HCT116 (cell line): ENCODE measurements around the gene GPM6B. TPM values are rescaled to one million over a fixed set of nuclear protein-coding genes. Genes with fewer than 3 reads are reported as not detected.

Experiments used
- ATAC-seq: fragments of 200-7000 bp; cut with Tn5 transposase; 2 replicates; pipeline ENCODE4 v1.9.1; 2020; ENCODE audit warnings: mild to moderate bottlenecking, moderate library complexity
- Bru-seq: library from RNA; stranded (reverse); fragments of 400-500 nt; gene quantifications from one replicate; lab custom pipeline; 2021; lab: Mats Ljungman, UMichigan
- BruChase-seq, 2 experiments: library from RNA; stranded (reverse); fragments of 400-500 nt; gene quantifications; one replicate each; lab custom pipeline; 2021; lab: Mats Ljungman, UMichigan
- BruUV-seq: library from RNA; stranded (reverse); fragments of 400-500 nt; replicated peaks from 2 replicates; lab custom pipeline; 2021; lab: Mats Ljungman, UMichigan
- CTCF ChIA-PET: fragments of 300-600 bp; sonication (Branson Sonifier 250); formaldehyde crosslinking; loops from one replicate; lab custom pipeline; 2021; ENCODE audit warnings: antibody characterized with exemption; lab: Charles Lee
- POLR2A ChIA-PET: fragments of 300-600, 350-600 bp; sonication (Branson Sonifier 250); formaldehyde crosslinking; loops from one replicate; lab custom pipeline; 2021; ENCODE audit warnings: antibody characterized with exemption; lab: Charles Lee
- RAD21 ChIA-PET, 2 experiments: fragments of 300-600 bp; sonication (Branson Sonifier 250); formaldehyde crosslinking; loops; one replicate each; lab custom pipeline; 2023; ENCODE audit warnings: low total read pairs in 2 of 2; ENCODE audit not compliant: uncharacterized antibody in 2 of 2, unreplicated experiment in 2 of 2, low non-redundant PET in 1 of 2; lab: Charles Lee
- DNase-seq: peaks from one replicate; pipeline ENCODE4 v3.0.0-alpha.2; 2010; ENCODE audit warnings: low read depth, low spot score
- H2AFZ ChIP-seq: fragments of 200-600 bp; shearing (Covaris generic), sonication (generic); 2 replicates; pipeline ENCODE4 v1.6.1; 2017; ENCODE audit warnings: low read depth, mixed run types, mixed read lengths, antibody characterized with exemption, low read length; ENCODE audit not compliant: poor library complexity, severe bottlenecking
- H3K27ac ChIP-seq: 2 replicates; pipeline ENCODE4 v1.5.1; 2012; ENCODE audit warnings: low read depth, low read length
- H3K27me3 ChIP-seq: fragments of 200-600 bp; sonication (generic); 2 replicates; pipeline ENCODE4 v1.6.1; 2016; ENCODE audit warnings: mixed run types, low read length, mixed read lengths; ENCODE audit not compliant: insufficient read depth
- H3K36me3 ChIP-seq, 2 experiments: fragments of 200-500 bp in 1 of 2; fragments of 200-600 bp in 1 of 2; sonication (Bioruptor generic) in 1 of 2; sonication (generic) in 1 of 2; 2 replicates each; pipeline versions ENCODE4 v1.5.1 to v1.6.1; 2014 to 2016; ENCODE audit warnings: low read length in 2 of 2, inconsistent platforms in 1 of 2, mixed read lengths in 1 of 2, mixed run types in 1 of 2; ENCODE audit not compliant: insufficient read depth in 2 of 2, control insufficient read depth in 1 of 2
- H3K4me1 ChIP-seq, 2 experiments: fragments of 200-600 bp in 1 of 2; sonication (generic) in 1 of 2; 2 replicates each; pipeline versions ENCODE4 v1.5.1 to v1.6.1; 2012 to 2017; ENCODE audit warnings: low read length in 2 of 2, inconsistent platforms in 1 of 2, mild to moderate bottlenecking in 1 of 2, mixed read lengths in 1 of 2, mixed run types in 1 of 2, moderate library complexity in 1 of 2; ENCODE audit not compliant: insufficient read depth in 2 of 2, control insufficient read depth in 1 of 2
- H3K4me2 ChIP-seq: fragments of 200-600 bp; sonication (generic); 2 replicates; pipeline ENCODE4 v1.6.1; 2017; ENCODE audit warnings: mixed run types, low read length, mixed read lengths
- H3K4me3 ChIP-seq, 2 experiments: fragments of 200-600 bp in 1 of 2; sonication (generic) in 1 of 2; replicated peaks in 1 of 2; 2 replicates each; pipeline ENCODE4 v1.5.1; 2011 to 2016; ENCODE audit warnings: low read length in 2 of 2, control low read depth in 1 of 2, low read depth in 1 of 2, mild to moderate bottlenecking in 1 of 2, mixed read lengths in 1 of 2, mixed run types in 1 of 2
- H3K79me2 ChIP-seq: fragments of 200-600 bp; sonication (generic); 2 replicates; pipeline ENCODE4 v1.6.1; 2017; ENCODE audit warnings: mild to moderate bottlenecking, mixed run types, low read length, moderate library complexity, mixed read lengths; ENCODE audit not compliant: insufficient read depth
- H3K9ac ChIP-seq: fragments of 200-600 bp; sonication (generic); 2 replicates; pipeline ENCODE4 v1.6.1; 2016; ENCODE audit warnings: low read length, mixed read lengths
- H3K9me2 ChIP-seq: fragments of 200-600 bp; sonication (generic), shearing (Covaris generic); 2 replicates; pipeline ENCODE4 v1.6.1; 2017; ENCODE audit warnings: mixed run types, mild to moderate bottlenecking, moderate library complexity; ENCODE audit not compliant: insufficient read depth
- H3K9me3 ChIP-seq, 2 experiments: fragments of 200-500 bp in 1 of 2; fragments of 200-600 bp in 1 of 2; sonication (Bioruptor generic) in 1 of 2; sonication (generic) in 1 of 2; 2 replicates each; pipeline ENCODE4 v1.6.1; 2014 to 2017; ENCODE audit warnings: low read length in 2 of 2, mixed read lengths in 2 of 2, inconsistent platforms in 1 of 2, low read depth in 1 of 2, mild to moderate bottlenecking in 1 of 2, mixed run types in 1 of 2, moderate library complexity in 1 of 2; ENCODE audit not compliant: control insufficient read depth in 1 of 2, insufficient read depth in 1 of 2
- H4K20me1 ChIP-seq: fragments of 200-600 bp; sonication (generic), shearing (Covaris generic); 2 replicates; pipeline ENCODE4 v1.6.1; 2017; ENCODE audit warnings: mixed run types, mild to moderate bottlenecking, moderate library complexity; ENCODE audit not compliant: insufficient read depth
- ELF1 ChIP-seq: IDR thresholded peaks from 2 replicates; pipeline ENCODE4 v1.6.1; 2012; ENCODE audit warnings: low read depth, borderline replicate concordance
- EZH2phosphoT487 ChIP-seq: fragments of 200-600 bp; IDR thresholded peaks from 2 replicates; pipeline ENCODE4 v1.6.1; 2018; ENCODE audit warnings: antibody characterized with exemption, borderline replicate concordance
- FOSL1 ChIP-seq: IDR thresholded peaks from 2 replicates; pipeline ENCODE4 v1.6.1; 2012; ENCODE audit warnings: low read depth
- JUND ChIP-seq: IDR thresholded peaks from 2 replicates; pipeline ENCODE4 v1.6.1; 2012
- POLR2A ChIP-seq: IDR thresholded peaks from 2 replicates; pipeline ENCODE4 v1.7.0; 2011; ENCODE audit warnings: borderline replicate concordance; ENCODE audit not compliant: insufficient read depth, insufficient read length; ENCODE audit errors: extremely low read depth
- POLR2AphosphoS5 ChIP-seq: IDR thresholded peaks from 2 replicates; pipeline ENCODE4 v1.6.1; 2011; ENCODE audit warnings: mild to moderate bottlenecking, low read depth, low read length, moderate library complexity
- RAD21 ChIP-seq: IDR thresholded peaks from 2 replicates; pipeline ENCODE4 v1.6.1; 2012; ENCODE audit warnings: low read depth, mild to moderate bottlenecking
- SIN3A ChIP-seq: IDR thresholded peaks from 2 replicates; pipeline ENCODE4 v1.6.1; 2012; ENCODE audit warnings: low read depth
- SP1 ChIP-seq: IDR thresholded peaks from 2 replicates; pipeline ENCODE4 v1.6.1; 2012; ENCODE audit warnings: low read depth
- SRF ChIP-seq: IDR thresholded peaks from 2 replicates; pipeline ENCODE4 v1.6.1; 2012; ENCODE audit warnings: low read depth
- TCF7L2 ChIP-seq: IDR thresholded peaks from 2 replicates; pipeline ENCODE4 v1.7.0; 2011; ENCODE audit warnings: borderline replicate concordance, inconsistent platforms; ENCODE audit not compliant: insufficient read depth, insufficient read length; ENCODE audit errors: extremely low read depth
- YY1 ChIP-seq: IDR thresholded peaks from 2 replicates; pipeline ENCODE4 v1.6.1; 2011; ENCODE audit warnings: low read length, low read depth, moderate library complexity, mild to moderate bottlenecking; ENCODE audit not compliant: insufficient replicate concordance; ENCODE audit errors: extremely low read depth
- intact Hi-C: fragments of 100-400 bp; cut with micrococcal nuclease; formaldehyde crosslinking; loops from 2 replicates; pipeline ENCODE4 v1.10.0; 2022
- long read RNA-seq: library from polyadenylated mRNA; unstranded; transcript quantifications from one replicate; pipeline ENCODE4 v2.0.0, GENCODE V29; 2021; ENCODE audit not compliant: unreplicated experiment
- polyA plus RNA-seq: library from polyadenylated mRNA; unstranded; fragments of >200 nt; gene quantifications from 2 replicates; pipeline ENCODE4 v1.2.1, GENCODE V29; 2012; ENCODE audit warnings: missing spikeins
- total RNA-seq: library from RNA; stranded (reverse); gene quantifications from one replicate; pipeline ENCODE4 v1.2.1, GENCODE V29; 2021; ENCODE audit not compliant: unreplicated experiment
- TF ChIP-seq, protein P1 (sequence below), 3 experiments: fragments of 200-600 bp in 1 of 3; sonication (generic) in 1 of 3; IDR thresholded peaks in 2 of 3; conservative IDR thresholded peaks in 1 of 3; 2 replicates each; pipeline ENCODE4 v1.5.1; 2012 to 2017; ENCODE audit warnings: low read depth in 2 of 3, low read length in 2 of 3, antibody characterized with exemption in 1 of 3, borderline replicate concordance in 1 of 3, control low read depth in 1 of 3, mild to moderate bottlenecking in 1 of 3, mixed read lengths in 1 of 3, mixed run types in 1 of 3, moderate library complexity in 1 of 3; ENCODE audit not compliant: insufficient read depth in 1 of 3
- TF ChIP-seq, protein P2 (sequence below): IDR thresholded peaks from 2 replicates; pipeline ENCODE4 v1.6.1; 2011; ENCODE audit warnings: mild to moderate bottlenecking, low read length, moderate library complexity; ENCODE audit not compliant: insufficient replicate concordance; ENCODE audit errors: extremely low read depth
- TF ChIP-seq, protein P3 (sequence below): IDR thresholded peaks from 2 replicates; pipeline ENCODE4 v1.6.1; 2012

Gene GPM6B, protein sequence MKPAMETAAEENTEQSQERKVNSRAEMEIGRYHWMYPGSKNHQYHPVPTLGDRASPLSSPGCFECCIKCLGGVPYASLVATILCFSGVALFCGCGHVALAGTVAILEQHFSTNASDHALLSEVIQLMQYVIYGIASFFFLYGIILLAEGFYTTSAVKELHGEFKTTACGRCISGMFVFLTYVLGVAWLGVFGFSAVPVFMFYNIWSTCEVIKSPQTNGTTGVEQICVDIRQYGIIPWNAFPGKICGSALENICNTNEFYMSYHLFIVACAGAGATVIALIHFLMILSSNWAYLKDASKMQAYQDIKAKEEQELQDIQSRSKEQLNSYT
- total RNA-seq (0.07 TPM), Bru-seq, nascent RNA (percentile 9 among the genes with signal in this experiment), BruChase-seq, experiment 1, labeled RNA remaining after a 6-hour chase (percentile 7 among the genes with signal in this experiment), BruChase-seq, experiment 2, labeled RNA remaining after a 2-hour chase (percentile 13 among the genes with signal in this experiment)
- 0.07 and 0.17 TPM in 2 replicates for polyA plus RNA-seq
- long read RNA-seq: 0 reads

DNA sequence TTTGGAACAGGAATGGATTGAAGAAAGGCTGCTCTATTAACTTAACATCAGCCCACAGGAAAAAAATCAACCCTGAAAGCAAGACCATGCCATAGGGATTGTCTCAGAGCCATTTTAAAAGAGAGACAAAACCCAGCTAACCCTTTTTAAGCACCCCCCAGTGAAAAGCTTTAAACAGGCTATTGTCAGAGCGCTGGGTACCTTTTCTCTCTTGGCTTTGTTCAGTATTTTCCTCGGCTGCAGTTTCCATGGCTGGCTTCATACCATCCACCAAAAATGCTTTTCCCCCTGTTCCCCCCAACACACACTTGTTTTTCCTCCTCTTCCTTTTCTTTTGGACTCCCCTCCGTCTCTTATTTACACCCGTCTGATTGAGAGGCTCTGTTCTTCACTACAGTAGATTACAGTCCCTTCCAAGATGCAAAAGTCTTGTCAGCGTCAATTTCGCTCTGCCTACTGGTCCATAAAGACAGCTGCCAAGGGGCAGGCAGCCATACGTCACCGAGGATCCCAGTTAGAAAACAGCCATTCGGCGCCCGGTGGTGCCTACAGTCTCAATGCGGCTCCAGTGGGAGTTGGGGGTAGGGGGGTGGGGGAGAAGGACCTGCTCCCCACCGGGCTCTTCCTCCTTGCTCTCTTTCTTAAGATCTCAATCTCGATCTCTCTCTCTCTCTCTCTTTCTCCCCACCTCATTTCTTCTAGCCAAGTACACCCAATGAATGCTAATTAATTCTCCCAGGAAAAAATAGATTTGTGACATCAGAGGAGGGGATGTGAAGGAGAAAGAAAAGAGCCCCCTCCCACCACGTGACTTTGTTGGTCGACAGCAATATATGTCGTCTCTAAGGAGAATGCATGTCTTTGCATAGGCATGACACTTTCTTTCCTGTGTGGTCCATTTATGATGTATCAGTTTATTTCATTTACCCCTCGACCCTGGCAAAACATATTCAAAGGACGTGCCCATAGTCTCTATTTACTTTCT lies at the start of gene GPM6B:
Gene GPM6B, minus strand, starts transcription at position 451 of the 985 bp plus-strand sequence. Its CDS starts 189 bp downstream, at position 262.
- H2AFZ ChIP-seq: no peak within 1 kb of the TSS
- DNase-seq: no peak
- no peaks in the 10 kb centered on the region for H3K9me3 ChIP-seq
- no peak within 1 kb of the TSS for H3K27ac ChIP-seq
- ATAC-seq: no peak
- H3K79me2 ChIP-seq: no peaks in the 10 kb centered on the region
- peaks cover 29% of the 10 kb centered on the region for H3K27me3 ChIP-seq
- H3K4me1 ChIP-seq: no peaks in the 10 kb centered on the region
- H3K9ac ChIP-seq: no peak within 1 kb of the TSS
- TF ChIP-seq SIN3A: no peak
- TF ChIP-seq EZH2phosphoT487: no peak
- no peak for TF ChIP-seq TCF7L2
- TF ChIP-seq FOSL1: no peak
- TF ChIP-seq, protein P1, sequence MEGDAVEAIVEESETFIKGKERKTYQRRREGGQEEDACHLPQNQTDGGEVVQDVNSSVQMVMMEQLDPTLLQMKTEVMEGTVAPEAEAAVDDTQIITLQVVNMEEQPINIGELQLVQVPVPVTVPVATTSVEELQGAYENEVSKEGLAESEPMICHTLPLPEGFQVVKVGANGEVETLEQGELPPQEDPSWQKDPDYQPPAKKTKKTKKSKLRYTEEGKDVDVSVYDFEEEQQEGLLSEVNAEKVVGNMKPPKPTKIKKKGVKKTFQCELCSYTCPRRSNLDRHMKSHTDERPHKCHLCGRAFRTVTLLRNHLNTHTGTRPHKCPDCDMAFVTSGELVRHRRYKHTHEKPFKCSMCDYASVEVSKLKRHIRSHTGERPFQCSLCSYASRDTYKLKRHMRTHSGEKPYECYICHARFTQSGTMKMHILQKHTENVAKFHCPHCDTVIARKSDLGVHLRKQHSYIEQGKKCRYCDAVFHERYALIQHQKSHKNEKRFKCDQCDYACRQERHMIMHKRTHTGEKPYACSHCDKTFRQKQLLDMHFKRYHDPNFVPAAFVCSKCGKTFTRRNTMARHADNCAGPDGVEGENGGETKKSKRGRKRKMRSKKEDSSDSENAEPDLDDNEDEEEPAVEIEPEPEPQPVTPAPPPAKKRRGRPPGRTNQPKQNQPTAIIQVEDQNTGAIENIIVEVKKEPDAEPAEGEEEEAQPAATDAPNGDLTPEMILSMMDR (IDR thresholded peaks at IDR 0.05 in 2 of 3, conservative IDR thresholded peaks at IDR 0.05 in 1 of 3; ENCODE audit: borderline replicate concordance in 1 of 3, insufficient read depth in 1 of 3, low read depth in 2 of 3, low read length in 2 of 3): no peak
- no peak for TF ChIP-seq SP1
- no peak for TF ChIP-seq POLR2A
- TF ChIP-seq YY1: no peak
- TF ChIP-seq, protein P2, sequence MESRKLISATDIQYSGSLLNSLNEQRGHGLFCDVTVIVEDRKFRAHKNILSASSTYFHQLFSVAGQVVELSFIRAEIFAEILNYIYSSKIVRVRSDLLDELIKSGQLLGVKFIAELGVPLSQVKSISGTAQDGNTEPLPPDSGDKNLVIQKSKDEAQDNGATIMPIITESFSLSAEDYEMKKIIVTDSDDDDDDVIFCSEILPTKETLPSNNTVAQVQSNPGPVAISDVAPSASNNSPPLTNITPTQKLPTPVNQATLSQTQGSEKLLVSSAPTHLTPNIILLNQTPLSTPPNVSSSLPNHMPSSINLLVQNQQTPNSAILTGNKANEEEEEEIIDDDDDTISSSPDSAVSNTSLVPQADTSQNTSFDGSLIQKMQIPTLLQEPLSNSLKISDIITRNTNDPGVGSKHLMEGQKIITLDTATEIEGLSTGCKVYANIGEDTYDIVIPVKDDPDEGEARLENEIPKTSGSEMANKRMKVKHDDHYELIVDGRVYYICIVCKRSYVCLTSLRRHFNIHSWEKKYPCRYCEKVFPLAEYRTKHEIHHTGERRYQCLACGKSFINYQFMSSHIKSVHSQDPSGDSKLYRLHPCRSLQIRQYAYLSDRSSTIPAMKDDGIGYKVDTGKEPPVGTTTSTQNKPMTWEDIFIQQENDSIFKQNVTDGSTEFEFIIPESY: no peak
- no peak for TF ChIP-seq RAD21
- TF ChIP-seq SRF: no peak
- TF ChIP-seq POLR2AphosphoS5: no peak
- no peak for TF ChIP-seq JUND
- TF ChIP-seq, protein P3, sequence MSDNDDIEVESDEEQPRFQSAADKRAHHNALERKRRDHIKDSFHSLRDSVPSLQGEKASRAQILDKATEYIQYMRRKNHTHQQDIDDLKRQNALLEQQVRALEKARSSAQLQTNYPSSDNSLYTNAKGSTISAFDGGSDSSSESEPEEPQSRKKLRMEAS: no peak
- no peak for TF ChIP-seq ELF1
- H3K4me3 ChIP-seq: no peak within 1 kb of the TSS
- BruUV-seq: no TSS peak
- RAD21 ChIA-PET: no interaction called here
- H3K4me2 ChIP-seq: no peak within 1 kb of the TSS
- CTCF ChIA-PET: no interaction called here
- H4K20me1 ChIP-seq: no peaks in the 10 kb centered on the region
- intact Hi-C loops: no loop called here
- POLR2A ChIA-PET: no interaction called here
- no peaks in the 10 kb centered on the region for H3K36me3 ChIP-seq
- no peaks in the 10 kb centered on the region for H3K9me2 ChIP-seq
